ENCODE measurements around the gene CCND2.
A peak's percentile ranks its signal among the peaks of the same experiment; 100 is the strongest.
"Not testable (repeated sequence)": the region's sequence is repeated elsewhere in the genome, so short reads cannot be mapped to it uniquely, and the experiment has no call there.

Gene CCND2

GRCh38 chr12:4273652-4274395 lies at the start of gene CCND2:
TSS of gene CCND2 (plus strand) at chr12:4273762. CDS start at chr12:4274041, 279 bp downstream.
- peak; percentile 94 for DNase-seq

- DNase-seq = no peak
Measured at GRCh38 chr12:4224206-4224889, 49.2 kb upstream of the CCND2 start.

GRCh38 chr12:4225571-4225970 lies 48.0 kb upstream of the CCND2 start:
- no peak for DNase-seq

GRCh38 chr12:4227046-4227445 lies 46.5 kb upstream of the CCND2 start:
- DNase-seq = no peak

- no peak for DNase-seq
Measured at GRCh38 chr12:4228122-4228580, 45.4 kb upstream of the CCND2 start.

- no peak for DNase-seq
Measured at GRCh38 chr12:4230526-4230925, 43.0 kb upstream of the CCND2 start.

GRCh38 chr12:4238577-4238976 lies 35.0 kb upstream of the CCND2 start:
- DNase-seq = no peak

- no peak for DNase-seq
Measured at GRCh38 chr12:4239746-4240145, 33.8 kb upstream of the CCND2 start.

- DNase-seq = no peak
Measured at GRCh38 chr12:4240161-4240783, 33.3 kb upstream of the CCND2 start.

GRCh38 chr12:4240981-4241380 lies 32.6 kb upstream of the CCND2 start:
- no peak for DNase-seq

GRCh38 chr12:4241592-4241991 lies 32.0 kb upstream of the CCND2 start:
- no peak for DNase-seq

GRCh38 chr12:4242595-4242994 lies 31.0 kb upstream of the CCND2 start:
- DNase-seq = no peak

GRCh38 chr12:4243091-4243490 lies 30.5 kb upstream of the CCND2 start:
- peak; percentile 54 for DNase-seq

GRCh38 chr12:4243491-4244100 lies 30.0 kb upstream of the CCND2 start:
- not testable (repeated sequence) for DNase-seq

GRCh38 chr12:4244868-4245267 lies 28.7 kb upstream of the CCND2 start:
- no peak for DNase-seq

GRCh38 chr12:4245446-4245845 lies 28.1 kb upstream of the CCND2 start:
- DNase-seq = no peak

GRCh38 chr12:4246116-4246515 lies 27.4 kb upstream of the CCND2 start:
- DNase-seq = peak; percentile 22

- DNase-seq = peak; percentile 16
Measured at GRCh38 chr12:4250691-4251090, 22.9 kb upstream of the CCND2 start.

- DNase-seq = no peak
Measured at GRCh38 chr12:4251216-4251891, 22.2 kb upstream of the CCND2 start.

- no peak for DNase-seq
Measured at GRCh38 chr12:4251967-4252366, 21.6 kb upstream of the CCND2 start.

- DNase-seq = no peak
Measured at GRCh38 chr12:4252601-4253000, 21.0 kb upstream of the CCND2 start.

GRCh38 chr12:4256043-4256826 lies 17.3 kb upstream of the CCND2 start:
- no peak for DNase-seq
